ENCODE results near the gene EPB41.

DNA sequence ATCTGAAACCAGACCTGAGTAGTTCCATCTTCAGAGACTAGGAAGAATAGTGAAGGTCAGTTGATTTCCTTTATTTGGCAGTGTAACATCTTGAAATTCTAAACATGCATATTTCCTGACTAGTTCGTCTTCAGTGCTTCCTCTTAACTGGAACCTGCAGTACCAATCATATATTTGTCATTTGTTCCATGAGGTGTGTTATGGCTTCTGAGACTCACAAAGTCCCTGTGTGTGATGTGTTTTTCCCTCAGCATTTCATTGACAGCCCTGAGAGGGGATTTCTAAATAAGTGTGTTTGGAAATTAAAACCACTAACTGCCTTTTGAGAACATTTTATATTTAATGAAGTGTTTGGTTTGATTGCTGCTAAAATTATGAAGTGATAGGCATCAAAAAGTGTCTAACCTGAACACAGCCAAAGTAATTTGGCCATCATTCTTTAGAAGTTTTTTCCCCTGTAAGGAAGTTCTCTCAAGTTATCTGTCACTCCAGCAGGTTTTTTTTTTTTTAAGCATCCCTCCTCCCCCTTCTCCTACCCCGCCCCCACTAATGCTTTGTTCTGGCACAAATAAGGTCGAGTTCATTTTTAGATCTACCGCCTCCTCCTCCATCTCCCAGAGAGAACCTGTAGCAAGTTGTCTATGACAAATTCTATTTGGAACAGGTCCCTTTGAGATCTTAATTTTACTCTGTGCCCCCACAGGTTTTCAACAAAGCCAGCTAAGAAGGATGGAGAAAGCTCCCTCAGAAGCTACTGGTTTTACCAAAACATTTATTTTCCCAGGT is 148.0 kb downstream of the EPB41 start:
- TF ChIP-seq GABPA (IDR thresholded peaks at IDR 0.05 in 1 of 2, conservative IDR thresholded peaks at IDR 0.05 in 1 of 2) (no peak), CTCF (IDR thresholded peaks at IDR 0.05; ENCODE audit: low read depth, low read length, missing input control) (no peak), TAF1 (conservative IDR thresholded peaks at IDR 0.05) (no peak), NR2F2 (IDR thresholded peaks at IDR 0.05) (no peak), ZBTB33 (IDR thresholded peaks at IDR 0.05) (no peak), EGR1 (IDR thresholded peaks at IDR 0.05; ENCODE audit: low read depth in 2 of 2) (no peak), ATF3 (IDR thresholded peaks at IDR 0.05) (no peak), FOXA2 (IDR thresholded peaks at IDR 0.05) (no peak), MAX (IDR thresholded peaks at IDR 0.05) (no peak), REST (IDR thresholded peaks at IDR 0.05) (no peak), JUND (IDR thresholded peaks at IDR 0.05) (no peak), SP1 (IDR thresholded peaks at IDR 0.05) (no peak), YY1 (IDR thresholded peaks at IDR 0.05) (no peak), HNF4A (conservative IDR thresholded peaks at IDR 0.05) (no peak)

Data from liver (tissue), 3 donors.